ENCODE results near the gene IL9.
"Not testable (repeated sequence)": the region's sequence is repeated elsewhere in the genome, so short reads cannot be mapped to it uniquely, and the experiment has no call there.

Gene IL9

GRCh38 chr5:135864503-135865435 lies 30.9 kb downstream of the IL9 start:
- Mint-ChIP-seq H3K9me3 (no peaks in the 10 kb centered on the region), H3K27me3 (peaks cover 11% of the 10 kb centered on the region), H3K4me3 (no peak overlapping the region), H3K4me1 (no peaks in the 10 kb centered on the region), H3K27ac (no peak overlapping the region)
- no peak for ATAC-seq
- no peak for DNase-seq

GRCh38 chr5:135862744-135863143 lies 32.9 kb downstream of the IL9 start:
- Mint-ChIP-seq H3K4me1 (no peaks in the 10 kb centered on the region), H3K27me3 (peaks cover 23% of the 10 kb centered on the region), H3K4me3 (no peak overlapping the region), H3K27ac (no peak overlapping the region), H3K9me3 (no peaks in the 10 kb centered on the region)
- DNase-seq (no peak), ATAC-seq (no peak)

DNA sequence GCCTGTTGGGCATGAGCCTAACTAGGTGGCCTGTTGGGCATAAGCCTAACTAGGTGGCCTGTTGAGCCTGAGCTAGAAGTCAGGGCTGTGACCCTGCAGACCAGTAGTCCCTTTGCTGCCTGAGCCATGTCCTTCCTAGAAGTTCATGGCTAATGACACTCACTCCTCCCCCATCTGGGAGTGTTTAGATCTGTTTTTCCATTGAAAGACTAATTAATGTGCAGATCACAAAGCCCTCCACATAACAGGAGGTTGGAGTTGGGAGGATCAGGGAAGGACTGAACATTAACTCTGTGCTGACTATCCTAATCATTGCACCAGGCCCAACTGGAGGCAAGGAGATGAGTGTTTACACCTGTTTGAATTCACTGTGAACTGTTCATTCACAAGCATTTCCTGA lies 33.6 kb downstream of the IL9 start:
- Mint-ChIP-seq H3K4me1 (no peaks in the 10 kb centered on the region), H3K27ac (no peak overlapping the region), H3K27me3 (peaks cover 23% of the 10 kb centered on the region), H3K4me3 (no peak overlapping the region), H3K9me3 (no peaks in the 10 kb centered on the region)
- DNase-seq (no peak), ATAC-seq (no peak)

GRCh38 chr5:135861641-135862040 lies 34.0 kb downstream of the IL9 start:
- ATAC-seq (no peak), DNase-seq (no peak)
- Mint-ChIP-seq H3K4me1 (no peaks in the 10 kb centered on the region), H3K27ac (no peak overlapping the region), H3K9me3 (no peaks in the 10 kb centered on the region), H3K27me3 (peaks cover 25% of the 10 kb centered on the region), H3K4me3 (no peak overlapping the region)

GRCh38 chr5:135859641-135860040 lies 36.0 kb downstream of the IL9 start:
- no peak for DNase-seq
- no peaks in the 10 kb centered on the region for H3K9me3 Mint-ChIP-seq
- no peak for ATAC-seq
- H3K27ac Mint-ChIP-seq = no peak overlapping the region
- H3K27me3 Mint-ChIP-seq = peaks cover 38% of the 10 kb centered on the region
- H3K4me1 Mint-ChIP-seq = no peaks in the 10 kb centered on the region
- H3K4me3 Mint-ChIP-seq = no peak overlapping the region

GRCh38 chr5:135859186-135859585 lies 36.5 kb downstream of the IL9 start:
- ATAC-seq, H3K27ac Mint-ChIP-seq, DNase-seq, H3K9me3 Mint-ChIP-seq, H3K4me1 Mint-ChIP-seq, H3K4me3 Mint-ChIP-seq: not testable (repeated sequence)
- peaks cover 38% of the 10 kb centered on the region for H3K27me3 Mint-ChIP-seq

DNA sequence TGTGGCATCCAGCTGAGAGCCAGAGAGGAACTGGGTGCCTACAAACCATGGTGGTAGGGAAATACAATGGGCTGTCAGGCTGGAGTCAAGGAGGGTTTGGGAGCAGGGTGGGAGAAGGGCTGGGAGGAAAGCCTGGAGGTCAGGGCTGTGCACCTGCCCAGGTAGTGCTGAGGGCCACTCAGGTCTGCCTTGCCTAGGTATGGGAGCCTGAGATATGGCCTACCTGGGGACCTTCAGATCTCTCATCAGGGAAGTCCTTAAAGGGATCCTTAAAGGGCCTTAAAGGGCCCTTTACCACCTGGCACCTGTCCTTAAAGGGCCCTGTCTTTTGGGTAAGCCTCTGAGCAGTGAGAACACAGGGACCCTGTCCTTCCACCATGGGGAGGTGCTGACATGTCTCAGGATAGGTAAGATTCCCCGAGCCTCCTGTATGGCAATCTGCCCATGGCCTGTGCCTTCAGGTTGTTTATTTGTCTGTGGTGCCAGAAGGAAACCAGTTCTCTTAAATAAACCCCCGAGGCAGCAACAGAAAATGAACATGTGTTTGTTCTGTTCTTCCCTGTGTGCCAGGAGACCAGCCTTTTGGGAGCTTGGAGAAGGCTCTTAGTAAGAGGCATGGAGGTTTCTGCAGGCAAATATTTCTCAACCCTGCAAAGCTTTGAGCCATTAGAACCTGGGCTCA lies 37.9 kb downstream of the IL9 start:
- ATAC-seq = peak; percentile 22
- H3K9me3 Mint-ChIP-seq = no peaks in the 10 kb centered on the region
- DNase-seq = no peak
- H3K4me3 Mint-ChIP-seq = no peak overlapping the region
- peaks cover 27% of the 10 kb centered on the region for H3K27me3 Mint-ChIP-seq
- no peaks in the 10 kb centered on the region for H3K4me1 Mint-ChIP-seq
- no peak overlapping the region for H3K27ac Mint-ChIP-seq

- Mint-ChIP-seq H3K4me1 (no peaks in the 10 kb centered on the region), H3K4me3 (no peak overlapping the region), H3K9me3 (no peaks in the 10 kb centered on the region), H3K27ac (peak overlapping the region in 1 of 2 donors; percentile 24), H3K27me3 (peaks cover 15% of the 10 kb centered on the region)
- ATAC-seq (no peak), DNase-seq (no peak)
Observed at GRCh38 chr5:135851915-135852845, 43.5 kb downstream of the IL9 start.

- Mint-ChIP-seq H3K4me1 (no peaks in the 10 kb centered on the region), H3K4me3 (no peak overlapping the region), H3K9me3 (no peaks in the 10 kb centered on the region), H3K27ac (peak overlapping the region in 1 of 2 donors; percentile 24), H3K27me3 (peaks cover 11% of the 10 kb centered on the region)
- DNase-seq (no peak), ATAC-seq (no peak)
Observed at GRCh38 chr5:135851186-135851914, 44.3 kb downstream of the IL9 start.

DNA sequence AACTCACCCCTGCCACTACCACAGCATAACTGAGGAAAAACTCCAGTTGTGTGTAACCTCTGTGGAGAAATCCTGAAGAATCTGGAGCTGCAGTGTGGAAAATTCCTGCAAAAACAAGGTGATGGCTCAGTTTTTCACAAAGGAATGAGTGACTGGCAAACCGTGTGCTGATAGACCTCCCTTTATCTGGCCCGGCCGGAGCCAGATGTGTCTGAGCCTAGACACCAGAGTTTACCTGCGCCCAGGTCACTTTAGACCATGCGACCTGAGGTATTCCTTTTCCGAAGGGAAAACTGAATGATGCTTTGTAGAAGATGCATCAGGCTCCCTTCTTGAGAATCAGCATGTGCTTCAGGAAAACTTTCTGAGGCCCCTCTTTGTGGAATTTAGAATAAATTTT lies 45.0 kb downstream of the IL9 start:
- Mint-ChIP-seq H3K4me1 (no peaks in the 10 kb centered on the region), H3K4me3 (no peak overlapping the region), H3K9me3 (no peaks in the 10 kb centered on the region), H3K27ac (no peak overlapping the region), H3K27me3 (peaks cover 4% of the 10 kb centered on the region)
- ATAC-seq (no peak), DNase-seq (no peak)

DNA sequence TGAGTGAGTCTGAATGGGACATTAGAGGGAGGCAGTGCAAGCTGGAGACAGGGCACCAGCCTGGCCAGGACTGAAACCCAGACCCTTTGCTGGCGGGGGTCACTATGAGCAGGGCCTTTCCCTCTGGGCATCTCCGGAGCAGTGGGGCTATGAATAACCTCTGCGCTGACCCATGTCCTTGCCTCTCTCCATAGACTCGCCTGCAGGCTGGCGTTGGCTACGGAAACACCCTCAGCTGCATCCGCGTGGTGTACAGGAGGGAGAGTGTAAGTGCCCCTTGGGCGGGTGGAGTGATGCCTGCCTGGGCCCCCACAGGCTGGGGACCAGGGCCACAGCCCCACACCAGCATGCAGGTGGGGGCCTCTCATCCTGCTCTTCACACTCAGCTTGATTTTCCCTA lies 45.4 kb downstream of the IL9 start:
- no peak overlapping the region for H3K27ac Mint-ChIP-seq
- H3K4me1 Mint-ChIP-seq = no peaks in the 10 kb centered on the region
- no peaks in the 10 kb centered on the region for H3K9me3 Mint-ChIP-seq
- H3K4me3 Mint-ChIP-seq = no peak overlapping the region
- no peak for ATAC-seq
- no peak for DNase-seq
- no peaks in the 10 kb centered on the region for H3K27me3 Mint-ChIP-seq

GRCh38 chr5:135847976-135848375 lies 47.7 kb downstream of the IL9 start:
- no peaks in the 10 kb centered on the region for H3K9me3 Mint-ChIP-seq
- peaks cover 7% of the 10 kb centered on the region for H3K27me3 Mint-ChIP-seq
- H3K27ac Mint-ChIP-seq = no peak overlapping the region
- no peak overlapping the region for H3K4me3 Mint-ChIP-seq
- DNase-seq = no peak
- no peaks in the 10 kb centered on the region for H3K4me1 Mint-ChIP-seq
- no peak for ATAC-seq

DNA sequence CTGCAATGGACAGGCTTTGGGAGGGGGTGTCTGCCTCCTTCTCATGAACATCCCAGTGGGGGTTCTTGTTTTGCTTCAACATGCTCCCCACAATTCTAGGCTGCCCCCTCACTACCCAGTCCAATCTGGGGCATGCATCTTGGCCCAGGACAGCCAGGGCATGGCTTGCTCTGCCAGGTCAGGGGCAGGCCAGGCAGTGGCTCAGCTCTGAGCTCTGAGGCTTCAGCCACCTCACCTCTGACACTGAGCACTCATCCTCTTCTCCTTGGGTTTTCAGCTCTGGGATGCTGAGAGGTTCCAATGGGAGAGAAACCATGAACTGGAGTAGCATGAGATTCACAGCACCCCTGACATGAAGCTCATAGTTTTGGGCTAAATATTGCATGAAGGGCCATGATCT lies 49.3 kb downstream of the IL9 start:
- no peaks in the 10 kb centered on the region for H3K4me1 Mint-ChIP-seq
- H3K27me3 Mint-ChIP-seq = peaks cover 8% of the 10 kb centered on the region
- H3K4me3 Mint-ChIP-seq = no peak overlapping the region
- DNase-seq = no peak
- no peaks in the 10 kb centered on the region for H3K9me3 Mint-ChIP-seq
- no peak for ATAC-seq
- H3K27ac Mint-ChIP-seq = no peak overlapping the region

DNA sequence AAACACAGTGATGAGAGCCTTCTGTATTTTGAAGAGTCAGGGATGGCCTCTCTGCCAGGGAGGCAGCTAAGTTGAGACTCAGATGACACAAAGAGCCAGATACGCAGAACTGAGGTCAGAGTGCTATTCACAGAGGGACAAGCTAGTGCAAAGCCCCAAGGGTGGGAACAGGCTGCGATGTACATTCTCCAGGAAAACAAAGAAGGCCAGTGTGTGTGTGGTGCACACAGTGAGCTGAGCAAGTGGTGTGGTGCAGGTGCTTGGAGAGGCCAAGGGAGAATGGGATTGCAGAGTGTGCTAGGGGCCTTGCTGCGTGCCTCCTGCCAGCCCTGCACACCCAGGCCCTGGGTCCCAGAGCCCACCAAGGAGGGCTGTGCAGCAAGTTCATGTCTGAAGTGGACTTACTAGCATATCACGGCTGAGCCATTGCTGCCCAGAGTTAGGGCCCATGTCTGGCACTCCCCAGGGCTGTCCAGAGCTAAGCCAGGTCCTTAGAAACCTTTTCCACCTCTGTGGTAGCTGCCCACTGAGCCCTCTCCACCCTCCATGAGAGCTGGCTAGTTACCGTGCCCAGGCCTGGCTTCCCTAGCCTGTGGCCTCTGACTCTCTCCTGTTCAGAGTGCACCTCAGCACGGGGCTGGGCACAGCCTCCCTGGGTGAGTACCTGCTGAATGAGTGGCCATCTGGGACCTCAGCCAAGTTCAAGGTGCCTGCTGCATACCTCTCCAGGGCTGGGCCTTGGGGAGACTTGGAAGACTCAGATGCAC lies 51.9 kb downstream of the IL9 start:
- Mint-ChIP-seq H3K4me3 (no peak overlapping the region), H3K4me1 (no peaks in the 10 kb centered on the region), H3K27me3 (peaks cover 17% of the 10 kb centered on the region), H3K9me3 (peaks cover 0 to 11% of the 10 kb centered on the region in 2 donors), H3K27ac (no peak overlapping the region)
- ATAC-seq = no peak
- no peak for DNase-seq
